PFSK-1 (cell line): ENCODE data around the gene KCNH8.

ENCODE experiments used
- FOXP2 ChIP-seq: optimal IDR thresholded peaks from 2 replicates; pipeline ENCODE3; 2011; ENCODE audit warnings: borderline replicate concordance, control low read depth, inconsistent platforms; ENCODE audit not compliant: insufficient read depth; ENCODE audit errors: extremely low read length, extremely low read depth
- POLR2AphosphoS5 ChIP-seq: IDR thresholded peaks from 2 replicates; pipeline ENCODE4 v1.6.1; 2012; ENCODE audit warnings: low read depth, mild to moderate bottlenecking, control low read depth, low read length, moderate library complexity
- REST ChIP-seq, 2 experiments: IDR thresholded peaks; 2 replicates each; pipeline versions ENCODE4 v1.6.1 to v1.8.0; 2011 to 2012; ENCODE audit warnings: low read depth in 2 of 2, low read length in 2 of 2, control low read depth in 1 of 2, inconsistent platforms in 1 of 2, mild to moderate bottlenecking in 1 of 2, moderate library complexity in 1 of 2; ENCODE audit not compliant: insufficient read depth in 1 of 2
- SIN3A ChIP-seq: IDR thresholded peaks from 2 replicates; pipeline ENCODE4 v1.6.1; 2012; ENCODE audit warnings: mild to moderate bottlenecking, low read length, moderate library complexity, borderline replicate concordance; ENCODE audit not compliant: insufficient read depth
- TAF1 ChIP-seq: IDR thresholded peaks from 2 replicates; pipeline ENCODE4 v1.6.1; 2012; ENCODE audit warnings: low read length, control low read depth, borderline replicate concordance; ENCODE audit not compliant: insufficient read depth

KCNH8 gene

GRCh38 chr3:19139863-19140262 lies 8.4 kb upstream of the KCNH8 start:
- TF ChIP-seq REST (IDR thresholded peaks at IDR 0.05; ENCODE audit: insufficient read depth in 1 of 2, low read depth in 2 of 2, low read length in 2 of 2) (no peak), POLR2AphosphoS5 (no peak), FOXP2 (no peak), SIN3A (no peak)

GRCh38 chr3:19146685-19147650 lies 1.3 kb upstream of the KCNH8 start:
- TF ChIP-seq POLR2AphosphoS5 (no peak), SIN3A (no peak), TAF1 (no peak), REST (IDR thresholded peaks at IDR 0.05; ENCODE audit: insufficient read depth in 1 of 2, low read depth in 2 of 2, low read length in 2 of 2) (0 out of 4 replicates have a peak, but pooled peaks of 1 of the 2 experiments have one; percentile 7), FOXP2 (no peak)

- TF ChIP-seq TAF1, result no peak
- no peak for TF ChIP-seq POLR2AphosphoS5
- TF ChIP-seq SIN3A, result no peak
- no peak for TF ChIP-seq FOXP2
- TF ChIP-seq REST (IDR thresholded peaks at IDR 0.05; ENCODE audit: insufficient read depth in 1 of 2, low read depth in 2 of 2, low read length in 2 of 2), result no peak
Measured at GRCh38 chr3:19148768-19149091, 420 bp downstream of the KCNH8 start.

GRCh38 chr3:19149368-19149767 lies 1.1 kb downstream of the KCNH8 start:
- TF ChIP-seq TAF1 (no peak), POLR2AphosphoS5 (no peak), REST (IDR thresholded peaks at IDR 0.05; ENCODE audit: insufficient read depth in 1 of 2, low read depth in 2 of 2, low read length in 2 of 2) (peak; percentile 82 to 96), SIN3A (no peak), FOXP2 (no peak)

- TF ChIP-seq FOXP2, result no peak
- TF ChIP-seq POLR2AphosphoS5, result no peak
Measured at GRCh38 chr3:19151171-19151570, 2.9 kb downstream of the KCNH8 start.
